NCI-H1436 (cell line): ENCODE results near the gene TNC.

ENCODE experiments used
- DNase-seq: peaks from one replicate; lab custom pipeline; 2025; lab: John Stamatoyannopoulos, UW

The TNC gene

GRCh38 chr9:115117999-115118878, at the start of gene TNC:
TNC (minus strand) TSS chr9:115118157; CDS start chr9:115091018, 27,139 bp downstream.
- peak; percentile 3 for DNase-seq

GRCh38 chr9:115167175-115167574, 49.2 kb upstream of the TNC start:
- DNase-seq = no peak

- DNase-seq = no peak
Measured at GRCh38 chr9:115165233-115165632, 47.3 kb upstream of the TNC start.

- no peak for DNase-seq
Measured at GRCh38 chr9:115164511-115164974, 46.6 kb upstream of the TNC start.

- DNase-seq = no peak
Measured at GRCh38 chr9:115162946-115163345, 45.0 kb upstream of the TNC start.

- DNase-seq = no peak
Measured at GRCh38 chr9:115161446-115161845, 43.5 kb upstream of the TNC start.

GRCh38 chr9:115158661-115159481, 40.9 kb upstream of the TNC start:
- DNase-seq = no peak

GRCh38 chr9:115157245-115157674, 39.3 kb upstream of the TNC start:
- DNase-seq = no peak

- DNase-seq = no peak
Measured at GRCh38 chr9:115155037-115155436, 37.1 kb upstream of the TNC start.

GRCh38 chr9:115154617-115155016, 36.7 kb upstream of the TNC start:
- DNase-seq = no peak

- no peak for DNase-seq
Measured at GRCh38 chr9:115152281-115152820, 34.4 kb upstream of the TNC start.

- DNase-seq = no peak
Measured at GRCh38 chr9:115148721-115149120, 30.8 kb upstream of the TNC start.

GRCh38 chr9:115146581-115147021, 28.6 kb upstream of the TNC start:
- no peak for DNase-seq

- no peak for DNase-seq
Measured at GRCh38 chr9:115144706-115145105, 26.7 kb upstream of the TNC start.

GRCh38 chr9:115143689-115144088, 25.7 kb upstream of the TNC start:
- DNase-seq = no peak

- DNase-seq = no peak
Measured at GRCh38 chr9:115142517-115143270, 24.7 kb upstream of the TNC start.

GRCh38 chr9:115142090-115142489, 24.1 kb upstream of the TNC start:
- DNase-seq = no peak

- DNase-seq = no peak
Measured at GRCh38 chr9:115141612-115142011, 23.7 kb upstream of the TNC start.

- no peak for DNase-seq
Measured at GRCh38 chr9:115138151-115138550, 20.2 kb upstream of the TNC start.

GRCh38 chr9:115137526-115137925, 19.6 kb upstream of the TNC start:
- no peak for DNase-seq
